Osteoblast (primary cell): ENCODE measurements around the gene PAX5. TPM values are rescaled to one million over a fixed set of nuclear protein-coding genes. Genes with fewer than 3 reads are reported as not detected.

Experiments
- DNase-seq: peaks from one replicate; pipeline ENCODE4 v3.0.0; 2011; ENCODE audit warnings: low spot score, mixed read lengths; ENCODE audit not compliant: insufficient read length; ENCODE audit errors: missing footprints
- H2AFZ ChIP-seq: 2 replicates; pipeline ENCODE4 v1.6.0; 2011; ENCODE audit warnings: mild to moderate bottlenecking, low read length
- H3K27ac ChIP-seq: 2 replicates; pipeline ENCODE4 v1.5.1; 2011; ENCODE audit warnings: mild to moderate bottlenecking, low read depth, low read length, moderate library complexity
- H3K27me3 ChIP-seq: 2 replicates; pipeline ENCODE4 v1.6.0; 2012; ENCODE audit warnings: mild to moderate bottlenecking, control low read depth, inconsistent platforms, low read length, moderate library complexity; ENCODE audit not compliant: insufficient read depth
- H3K36me3 ChIP-seq: 2 replicates; pipeline ENCODE4 v1.5.1; 2011; ENCODE audit warnings: mild to moderate bottlenecking, low read length, control low read depth, moderate library complexity; ENCODE audit not compliant: insufficient read depth
- H3K4me1 ChIP-seq: 2 replicates; pipeline ENCODE4 v1.5.1; 2011; ENCODE audit warnings: mild to moderate bottlenecking, low read length, control low read depth, moderate library complexity; ENCODE audit not compliant: insufficient read depth
- H3K4me2 ChIP-seq: 2 replicates; pipeline ENCODE4 v1.6.0; 2011; ENCODE audit warnings: mild to moderate bottlenecking, low read length; ENCODE audit not compliant: insufficient read depth
- H3K4me3 ChIP-seq: fragments of 200-600 bp; sonication (generic); 3 replicates; pipeline ENCODE4 v1.5.1; 2012; ENCODE audit warnings: mild to moderate bottlenecking, low read length, inconsistent platforms; ENCODE audit not compliant: insufficient read depth
- H3K79me2 ChIP-seq: 2 replicates; pipeline ENCODE4 v1.6.0; 2012; ENCODE audit warnings: mild to moderate bottlenecking, low read length, control low read depth, inconsistent platforms; ENCODE audit not compliant: insufficient read depth
- H3K9me3 ChIP-seq: 2 replicates; pipeline ENCODE4 v1.5.1; 2011; ENCODE audit warnings: low read depth, low read length, control low read depth
- H4K20me1 ChIP-seq: 2 replicates; pipeline ENCODE4 v1.6.0; 2012; ENCODE audit warnings: mild to moderate bottlenecking, low read length, control low read depth; ENCODE audit not compliant: insufficient read depth
- CTCF ChIP-seq: IDR thresholded peaks from 2 replicates; pipeline ENCODE4 v1.5.1; 2011; ENCODE audit warnings: mild to moderate bottlenecking, low read depth, low read length, moderate library complexity; ENCODE audit errors: extremely low read depth
- total RNA-seq: library from RNA; depleted of rRNA; stranded (reverse); fragments of >200 nt; gene quantifications from 2 replicates; pipeline ENCODE4 v1.2.3, GENCODE V29; 2012

PAX5 gene
- total RNA-seq, 1 donor, result not detected

GRCh38 chr9:36905101-36906066 lies 128.7 kb downstream of the PAX5 start:
- no peaks in the 10 kb centered on the region for H3K9me3 ChIP-seq
- H4K20me1 ChIP-seq, result no peaks in the 10 kb centered on the region
- no peaks in the 10 kb centered on the region for H3K79me2 ChIP-seq
- H2AFZ ChIP-seq, result no peak overlapping the region
- no peaks in the 10 kb centered on the region for H3K4me1 ChIP-seq
- DNase-seq, result no peak
- no peak for TF ChIP-seq CTCF
- H3K27ac ChIP-seq, result no peak overlapping the region
- peaks cover 65% of the 10 kb centered on the region for H3K27me3 ChIP-seq
- H3K4me2 ChIP-seq, result no peak overlapping the region
- no peak overlapping the region for H3K4me3 ChIP-seq
- no peaks in the 10 kb centered on the region for H3K36me3 ChIP-seq

- Histone ChIP-seq H2AFZ (no peak overlapping the region), H3K27ac (no peak overlapping the region), H3K79me2 (no peaks in the 10 kb centered on the region), H3K9me3 (no peaks in the 10 kb centered on the region), H3K4me1 (no peaks in the 10 kb centered on the region), H3K4me2 (no peak overlapping the region), H3K4me3 (no peak overlapping the region), H4K20me1 (no peaks in the 10 kb centered on the region), H3K27me3 (peaks cover 60% of the 10 kb centered on the region), H3K36me3 (no peaks in the 10 kb centered on the region)
- TF ChIP-seq CTCF, result no peak
- DNase-seq, result peak; percentile 84
Observed at GRCh38 chr9:36903541-36904435, 130.3 kb downstream of the PAX5 start.

GRCh38 chr9:36902861-36903524 lies 131.1 kb downstream of the PAX5 start:
- Histone ChIP-seq H3K4me2 (no peak overlapping the region), H3K36me3 (no peaks in the 10 kb centered on the region), H3K27me3 (peaks cover 61% of the 10 kb centered on the region), H2AFZ (no peak overlapping the region), H3K79me2 (no peaks in the 10 kb centered on the region), H3K4me1 (no peaks in the 10 kb centered on the region), H3K9me3 (no peaks in the 10 kb centered on the region), H3K27ac (no peak overlapping the region), H4K20me1 (no peaks in the 10 kb centered on the region), H3K4me3 (no peak overlapping the region)
- no peak for TF ChIP-seq CTCF
- no peak for DNase-seq
